Nephron (organoid): ENCODE data around the gene GPRIN3.
A peak's percentile ranks its signal among the peaks of the same experiment; 100 is the strongest.

Experiments used
- H3K27ac Mint-ChIP-seq, 3 experiments: 2 replicates each; pipeline ENCODE4 v1.8.0; 2020; ENCODE audit warnings: mixed read lengths in 3 of 3, mild to moderate bottlenecking in 2 of 3, moderate library complexity in 1 of 3
- H3K27me3 Mint-ChIP-seq: 2 replicates; pipeline ENCODE4 v1.8.0; 2021; ENCODE audit warnings: low read depth, mild to moderate bottlenecking, moderate library complexity, mixed read lengths
- H3K36me3 Mint-ChIP-seq: 2 replicates; pipeline ENCODE4 v1.8.0; 2020; ENCODE audit warnings: low read depth, mixed read lengths
- H3K4me1 Mint-ChIP-seq: 2 replicates; pipeline ENCODE4 v1.8.0; 2020; ENCODE audit warnings: mixed read lengths
- H3K4me3 Mint-ChIP-seq, 3 experiments: 2 replicates each; pipeline ENCODE4 v1.8.0; 2020; ENCODE audit warnings: mild to moderate bottlenecking in 3 of 3, mixed read lengths in 3 of 3, moderate library complexity in 2 of 3
- H3K9me3 Mint-ChIP-seq: 2 replicates; pipeline ENCODE4 v1.8.0; 2020; ENCODE audit warnings: mixed read lengths
- CTCF ChIP-seq, 3 experiments: fragments of 200-600 bp; sonication (generic); IDR thresholded peaks; one replicate each; pipeline ENCODE4 v1.5.0; 2021; ENCODE audit warnings: antibody characterized with exemption in 3 of 3; ENCODE audit not compliant: unreplicated experiment in 3 of 3

GPRIN3 gene

GRCh38 chr4:89226665-89227574, 80.7 kb downstream of the GPRIN3 start:
- Mint-ChIP-seq H3K4me3 (peak overlapping the region in 1 of 3 experiments; percentile 23), H3K4me1 (no peaks in the 10 kb centered on the region), H3K27ac (peak overlapping the region; percentile 39 to 49 (median 41)), H3K36me3 (no peaks in the 10 kb centered on the region), H3K9me3 (peaks cover 4% of the 10 kb centered on the region), H3K27me3 (no peaks in the 10 kb centered on the region)
- peak; percentile 67 to 76 (median 71) for TF ChIP-seq CTCF (IDR thresholded peaks at IDR 0.05; ENCODE audit: unreplicated experiment in 3 of 3)

- no peak for TF ChIP-seq CTCF (IDR thresholded peaks at IDR 0.05; ENCODE audit: unreplicated experiment in 3 of 3)
- H3K9me3 Mint-ChIP-seq, result no peaks in the 10 kb centered on the region
- H3K27ac Mint-ChIP-seq, result no peak overlapping the region
- H3K27me3 Mint-ChIP-seq, result no peaks in the 10 kb centered on the region
- no peaks in the 10 kb centered on the region for H3K4me1 Mint-ChIP-seq
- no peak overlapping the region for H3K4me3 Mint-ChIP-seq
- no peaks in the 10 kb centered on the region for H3K36me3 Mint-ChIP-seq
Measured at GRCh38 chr4:89222170-89222569, 85.4 kb downstream of the GPRIN3 start.

- no peaks in the 10 kb centered on the region for H3K27me3 Mint-ChIP-seq
- H3K4me1 Mint-ChIP-seq, result no peaks in the 10 kb centered on the region
- H3K9me3 Mint-ChIP-seq, result no peaks in the 10 kb centered on the region
- H3K4me3 Mint-ChIP-seq, result no peak overlapping the region
- TF ChIP-seq CTCF (IDR thresholded peaks at IDR 0.05; ENCODE audit: unreplicated experiment in 3 of 3), result no peak
- H3K36me3 Mint-ChIP-seq, result no peaks in the 10 kb centered on the region
- H3K27ac Mint-ChIP-seq, result no peak overlapping the region
Measured at GRCh38 chr4:89221167-89221867, 86.3 kb downstream of the GPRIN3 start.

- TF ChIP-seq CTCF (IDR thresholded peaks at IDR 0.05; ENCODE audit: unreplicated experiment in 3 of 3), result no peak
- no peaks in the 10 kb centered on the region for H3K27me3 Mint-ChIP-seq
Measured at GRCh38 chr4:89218587-89218986, 89.0 kb downstream of the GPRIN3 start.

GRCh38 chr4:89217604-89218003, 90.0 kb downstream of the GPRIN3 start:
- H3K4me3 Mint-ChIP-seq, result no peak overlapping the region
- TF ChIP-seq CTCF (IDR thresholded peaks at IDR 0.05; ENCODE audit: unreplicated experiment in 3 of 3), result no peak

More at GRCh38 chr4:89218587-89218986, 89.0 kb downstream of the GPRIN3 start:
- Mint-ChIP-seq H3K27ac (no peak overlapping the region), H3K4me3 (no peak overlapping the region), H3K9me3 (no peaks in the 10 kb centered on the region), H3K4me1 (no peaks in the 10 kb centered on the region), H3K36me3 (no peaks in the 10 kb centered on the region)

More at GRCh38 chr4:89217604-89218003, 90.0 kb downstream of the GPRIN3 start:
- no peaks in the 10 kb centered on the region for H3K4me1 Mint-ChIP-seq
- no peaks in the 10 kb centered on the region for H3K27me3 Mint-ChIP-seq
- no peaks in the 10 kb centered on the region for H3K36me3 Mint-ChIP-seq
- H3K9me3 Mint-ChIP-seq, result no peaks in the 10 kb centered on the region
- H3K27ac Mint-ChIP-seq, result no peak overlapping the region
